Fibroblast of peridontal ligament (primary cell): ENCODE data around the gene IFIT3.

Experiments
- DNase-seq: peaks from one replicate; pipeline ENCODE4 v3.0.0-alpha.2; 2010; ENCODE audit errors: extremely low read depth

IFIT3 gene

GRCh38 chr10:89357096-89357495, 29.3 kb downstream of the IFIT3 start:
- DNase-seq = no peak

- no peak for DNase-seq
Measured at GRCh38 chr10:89357975-89358374, 30.2 kb downstream of the IFIT3 start.

GRCh38 chr10:89360157-89360556, 32.4 kb downstream of the IFIT3 start:
- DNase-seq = no peak

- no peak for DNase-seq
Measured at GRCh38 chr10:89362929-89363328, 35.1 kb downstream of the IFIT3 start.

GRCh38 chr10:89363729-89364442, 36.1 kb downstream of the IFIT3 start:
- no peak for DNase-seq

DNA sequence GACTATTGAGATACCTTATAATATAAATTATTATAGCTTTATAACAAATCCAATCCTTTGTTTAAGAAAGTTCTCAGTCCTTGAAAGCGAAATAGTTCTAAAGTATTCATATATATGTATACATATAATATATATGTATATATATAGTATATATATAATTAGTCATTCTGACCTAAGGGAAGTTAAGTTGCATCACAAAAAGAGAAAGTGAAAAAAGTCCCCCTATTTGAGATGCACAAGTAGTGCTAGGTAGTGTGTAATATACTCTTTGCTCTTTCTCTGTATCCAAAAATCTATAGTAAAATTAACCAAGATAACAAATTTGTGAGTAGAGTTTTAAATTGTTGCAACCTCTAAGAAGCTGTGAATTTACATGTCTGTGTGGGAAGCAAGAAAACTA, 36.7 kb downstream of the IFIT3 start:
- no peak for DNase-seq

- peak; percentile 29 for DNase-seq
Measured at GRCh38 chr10:89367529-89367928, 39.7 kb downstream of the IFIT3 start.

- no peak for DNase-seq
Measured at GRCh38 chr10:89368129-89368528, 40.3 kb downstream of the IFIT3 start.

DNA sequence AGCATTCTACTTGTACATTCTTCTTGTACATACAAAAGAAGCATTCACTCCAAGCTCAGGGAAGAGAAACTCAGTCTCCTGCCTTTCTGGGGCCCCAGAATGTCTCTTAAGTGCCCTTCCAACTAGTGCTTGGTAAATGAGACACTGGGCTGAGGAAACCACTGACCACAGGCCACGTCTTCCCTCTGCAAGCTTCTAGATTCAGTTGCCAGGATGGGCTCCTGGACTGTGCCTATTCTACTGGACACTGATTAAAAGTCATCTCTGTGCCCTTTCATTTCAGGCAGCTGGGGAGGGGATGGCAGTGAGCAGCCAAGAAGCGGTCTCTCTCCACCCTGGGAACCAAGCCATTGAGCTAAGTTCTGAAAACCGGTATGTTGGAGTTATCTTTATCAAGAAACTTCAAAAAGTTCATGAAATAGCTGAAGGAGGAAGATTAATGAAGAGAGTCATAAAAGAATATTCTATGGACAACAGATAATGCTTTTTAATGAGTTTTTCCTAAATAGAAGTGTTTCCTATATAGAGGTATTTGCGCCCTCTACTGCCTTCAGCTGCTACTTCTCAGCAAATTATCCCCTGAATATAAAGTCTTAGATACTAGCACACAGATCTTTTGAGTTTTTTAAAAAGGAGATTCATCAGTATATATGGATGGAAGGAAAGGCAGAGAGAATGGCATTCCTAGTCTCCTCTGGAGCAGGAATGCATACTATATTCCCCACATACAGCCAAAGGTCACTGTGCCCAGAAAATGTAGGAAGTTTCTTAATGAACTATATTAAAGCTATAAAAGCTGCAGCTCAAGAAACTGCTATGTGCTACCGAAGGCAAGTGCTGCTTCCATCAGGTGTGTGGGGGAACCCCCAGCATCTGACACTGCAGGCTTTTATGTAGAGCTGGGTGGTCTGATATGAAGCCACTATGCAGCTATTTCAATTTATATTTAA, 41.6 kb downstream of the IFIT3 start:
- DNase-seq = peak; percentile 77

- no peak for DNase-seq
Measured at GRCh38 chr10:89371079-89371478, 43.3 kb downstream of the IFIT3 start.

- no peak for DNase-seq
Measured at GRCh38 chr10:89371987-89372386, 44.2 kb downstream of the IFIT3 start.

DNA sequence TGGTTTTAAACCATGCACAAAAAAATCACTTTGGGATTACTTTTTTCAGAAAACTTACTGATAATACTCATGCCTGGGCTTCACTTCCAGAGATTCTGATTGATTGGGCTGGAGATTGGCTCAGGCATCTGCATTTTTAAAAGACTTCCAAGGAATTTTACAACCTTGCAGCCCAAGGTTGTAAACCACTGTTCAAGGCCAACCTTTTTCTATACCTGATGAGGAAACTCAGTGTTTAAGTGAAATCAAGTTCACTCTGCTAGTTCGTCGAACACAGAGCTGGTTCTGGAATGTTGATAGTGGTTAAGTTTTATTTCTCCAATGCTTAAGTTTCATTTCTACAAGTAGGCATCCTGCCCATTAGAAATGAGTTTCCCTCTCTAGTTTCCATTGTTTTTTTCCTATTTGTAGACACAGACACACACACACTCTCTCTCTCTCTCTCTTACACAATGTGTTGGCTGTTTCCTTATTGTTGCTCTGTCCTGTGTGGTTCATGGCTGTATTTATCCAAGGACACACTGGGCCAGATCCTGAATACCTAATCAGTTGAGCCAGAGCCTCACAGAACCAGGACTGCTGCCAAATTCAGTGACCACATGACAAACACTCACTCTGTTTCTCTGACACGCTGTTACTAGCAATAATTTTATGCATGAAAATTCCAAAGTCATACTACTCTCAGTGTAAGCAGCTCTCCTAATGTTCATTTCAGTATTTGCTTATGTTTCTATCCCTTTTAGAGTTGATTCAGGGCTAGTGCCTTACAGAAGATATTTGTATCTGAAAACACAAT, 46.3 kb downstream of the IFIT3 start:
- peak; percentile 98 for DNase-seq

DNA sequence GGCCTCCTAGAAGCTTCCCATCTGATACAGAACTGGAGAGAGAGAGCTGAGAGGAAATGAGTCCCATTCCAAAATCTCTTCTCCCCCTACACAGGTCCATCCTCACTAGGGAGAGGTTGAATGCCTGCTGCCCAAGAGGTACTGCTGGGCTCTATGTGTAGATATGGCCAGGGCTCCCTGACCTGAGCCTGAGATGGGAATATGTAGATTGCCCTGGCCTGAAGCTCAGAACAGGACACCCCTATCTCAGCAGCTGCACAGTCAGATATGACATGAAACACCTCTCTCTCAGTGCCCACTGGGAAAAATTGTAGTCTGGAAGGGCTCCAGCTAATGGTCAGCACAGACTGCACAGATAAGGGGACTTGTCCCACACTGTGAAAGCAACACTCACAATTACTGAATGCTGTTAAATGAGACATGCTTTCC, 46.9 kb downstream of the IFIT3 start:
- no peak for DNase-seq

DNA sequence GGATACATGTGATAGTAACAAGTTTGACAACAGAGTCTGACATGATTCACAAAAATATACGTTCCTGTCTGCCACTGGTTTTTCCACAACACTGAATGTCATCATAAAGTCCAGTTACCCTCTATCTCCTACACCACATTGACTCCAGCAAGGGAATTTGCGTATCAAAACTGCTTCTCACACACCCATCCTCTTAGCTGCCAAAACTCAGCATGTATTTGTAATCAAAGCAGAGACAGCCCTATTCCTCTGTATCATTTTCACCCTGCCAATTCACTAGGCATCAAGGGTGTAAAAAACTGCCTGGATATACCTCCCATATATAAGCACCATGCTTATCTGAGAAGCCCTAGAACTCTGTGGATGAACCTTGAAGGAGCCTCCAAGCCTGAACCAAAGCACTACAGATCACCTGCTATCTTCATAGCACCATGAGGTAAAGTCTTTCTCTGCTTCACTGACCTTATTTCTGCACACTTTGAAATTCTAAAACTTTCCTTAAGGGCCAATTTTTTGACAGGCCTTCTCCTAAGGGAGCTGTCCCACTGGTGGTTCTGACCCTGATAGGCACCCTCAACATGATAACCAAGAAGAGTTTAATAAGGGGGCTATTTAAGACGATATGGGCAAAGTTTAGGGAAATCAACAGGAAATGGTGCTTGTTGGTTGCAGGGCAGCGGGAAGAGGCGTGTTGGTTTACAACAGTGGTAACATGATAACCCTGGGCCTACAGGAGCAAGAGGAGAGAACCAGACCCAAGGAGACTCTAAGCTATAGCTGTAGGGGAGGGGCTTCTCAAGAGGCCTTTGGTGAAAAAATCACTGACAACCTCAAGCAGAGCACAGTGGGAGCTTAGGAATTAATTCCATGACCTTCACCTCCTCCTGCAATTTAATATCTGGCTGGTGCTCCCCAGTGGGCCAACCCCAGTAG, 50.2 kb downstream of the IFIT3 start, which contains the start of gene IFIT1B:
TSS of gene IFIT1B (plus strand) at position 352 of the 933 bp plus-strand sequence. CDS start at position 432, 80 bp downstream.
- no peak for DNase-seq

GRCh38 chr10:89379103-89379502, 51.3 kb downstream of the IFIT3 start:
- no peak for DNase-seq

GRCh38 chr10:89382757-89383156, 55.0 kb downstream of the IFIT3 start:
- no peak for DNase-seq

GRCh38 chr10:89384474-89385340, 56.9 kb downstream of the IFIT3 start:
- no peak for DNase-seq

DNA sequence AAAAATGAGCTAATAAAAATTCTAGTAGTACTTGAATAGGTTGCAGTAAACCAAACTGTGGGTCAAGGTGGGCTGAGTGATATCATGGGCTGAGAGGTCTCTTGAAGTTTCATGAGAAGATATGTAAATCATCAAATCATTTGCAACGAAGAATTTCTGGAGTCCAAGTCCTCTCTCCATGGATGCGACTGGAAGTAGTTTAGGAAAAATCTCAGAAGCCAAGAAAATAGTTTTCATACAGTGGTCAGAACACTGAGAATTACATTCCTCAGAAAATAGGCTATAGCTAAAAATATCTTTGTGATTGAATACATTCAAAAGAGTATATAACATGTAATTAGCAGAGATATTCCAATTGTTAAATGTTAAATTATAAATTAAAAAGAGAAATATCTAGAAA, 61.0 kb downstream of the IFIT3 start:
- peak; percentile 57 for DNase-seq

DNA sequence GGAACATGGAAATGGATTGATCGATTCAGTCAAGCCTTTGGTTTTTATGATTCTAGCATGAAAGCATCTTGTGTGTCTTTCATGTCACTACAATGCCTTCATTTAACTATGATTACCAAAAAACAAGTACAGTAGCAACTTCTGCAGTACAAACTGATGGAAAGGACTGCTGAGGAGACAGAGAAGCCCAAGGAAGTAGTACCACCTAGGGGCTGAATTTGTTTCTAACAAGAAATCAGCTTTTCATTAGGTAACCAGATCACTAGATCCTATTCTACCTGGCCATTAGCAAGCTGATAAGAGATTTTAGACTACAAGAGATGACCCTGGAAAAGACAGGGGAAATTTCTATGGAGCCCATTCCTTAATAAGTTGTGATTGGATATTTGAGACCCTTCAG, 61.5 kb downstream of the IFIT3 start:
- DNase-seq = peak; percentile 74
